ENCODE data around the gene PLA2G2E.

DNA sequence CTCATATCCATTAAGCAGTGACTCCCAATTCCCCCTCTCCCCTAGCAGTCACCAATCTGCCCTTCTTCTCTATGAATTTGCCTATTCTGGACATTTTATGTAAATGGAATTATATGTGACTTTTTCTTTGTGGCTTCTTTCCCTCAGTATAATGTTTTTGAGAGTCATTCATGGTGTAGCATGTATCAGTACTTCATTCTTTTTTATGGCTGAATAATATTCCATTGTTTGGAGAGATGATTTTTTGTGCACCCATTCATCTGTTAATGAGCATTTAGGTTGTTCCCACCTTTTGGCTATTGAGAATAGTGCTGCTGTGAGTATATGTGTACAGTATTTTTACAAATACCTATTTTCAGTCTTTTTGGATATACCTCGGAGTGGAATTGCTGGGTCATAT is 21.8 kb downstream of the PLA2G2E start:
- TF ChIP-seq, protein P1, sequence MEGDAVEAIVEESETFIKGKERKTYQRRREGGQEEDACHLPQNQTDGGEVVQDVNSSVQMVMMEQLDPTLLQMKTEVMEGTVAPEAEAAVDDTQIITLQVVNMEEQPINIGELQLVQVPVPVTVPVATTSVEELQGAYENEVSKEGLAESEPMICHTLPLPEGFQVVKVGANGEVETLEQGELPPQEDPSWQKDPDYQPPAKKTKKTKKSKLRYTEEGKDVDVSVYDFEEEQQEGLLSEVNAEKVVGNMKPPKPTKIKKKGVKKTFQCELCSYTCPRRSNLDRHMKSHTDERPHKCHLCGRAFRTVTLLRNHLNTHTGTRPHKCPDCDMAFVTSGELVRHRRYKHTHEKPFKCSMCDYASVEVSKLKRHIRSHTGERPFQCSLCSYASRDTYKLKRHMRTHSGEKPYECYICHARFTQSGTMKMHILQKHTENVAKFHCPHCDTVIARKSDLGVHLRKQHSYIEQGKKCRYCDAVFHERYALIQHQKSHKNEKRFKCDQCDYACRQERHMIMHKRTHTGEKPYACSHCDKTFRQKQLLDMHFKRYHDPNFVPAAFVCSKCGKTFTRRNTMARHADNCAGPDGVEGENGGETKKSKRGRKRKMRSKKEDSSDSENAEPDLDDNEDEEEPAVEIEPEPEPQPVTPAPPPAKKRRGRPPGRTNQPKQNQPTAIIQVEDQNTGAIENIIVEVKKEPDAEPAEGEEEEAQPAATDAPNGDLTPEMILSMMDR (IDR thresholded peaks at IDR 0.05; ENCODE audit: low read depth, low read length, missing input control) = no peak
- no peak for TF ChIP-seq YY1 (IDR thresholded peaks at IDR 0.05)
